ENCODE measurements around the gene ANO8.

- TF ChIP-seq CTCF (IDR thresholded peaks at IDR 0.05 in 8 of 11, conservative IDR thresholded peaks at IDR 0.05 in 3 of 11) (no peak), POLR2A (IDR thresholded peaks at IDR 0.05) (no peak)
These were observed 843 bp downstream of the ANO8 start for GRCh38 chr19:17333611-17334413.
